Sigmoid colon (tissue), 4 donors: ENCODE measurements around the gene RASSF1.

Experiments used
- CTCF ChIP-seq, 4 experiments: fragments of 450-650 bp in 3 of 4; fragments of 200-600 bp in 1 of 4; IDR thresholded peaks; one replicate each; pipeline ENCODE4 v1.5.1; 2016 to 2019; ENCODE audit warnings: antibody characterized with exemption in 4 of 4, mild to moderate bottlenecking in 3 of 4, moderate library complexity in 2 of 4
- EP300 ChIP-seq, 4 donors: sonication (generic); formaldehyde crosslinking; IDR thresholded peaks; one replicate each; pipeline ENCODE4 v1.6.1; 2017; ENCODE audit warnings: antibody characterized with exemption in 4 of 4
- POLR2A ChIP-seq, 2 donors: fragments of 450-650 bp; IDR thresholded peaks; one replicate each; pipeline ENCODE4 v1.6.1; 2016; ENCODE audit warnings: antibody characterized with exemption in 2 of 2, mild to moderate bottlenecking in 2 of 2, moderate library complexity in 2 of 2

GRCh38 chr3:50314342-50314741, 26.3 kb downstream of the RASSF1 start:
- TF ChIP-seq EP300 (IDR thresholded peaks at IDR 0.05): no peak
- TF ChIP-seq CTCF (IDR thresholded peaks at IDR 0.05): no peak
- TF ChIP-seq POLR2A (IDR thresholded peaks at IDR 0.05): no peak
